ENCODE results near the gene TMEM200A.
"Not testable (repeated sequence)": the region's sequence is repeated elsewhere in the genome, so short reads cannot be mapped to it uniquely, and the experiment has no call there.

Gene TMEM200A

GRCh38 chr6:130365166-130366106 lies at the start of gene TMEM200A:
Gene TMEM200A (plus strand): TSS chr6:130366017. CDS start chr6:130440423, 74,406 bp downstream.
- peak; percentile 36 for DNase-seq (ENCODE audit: low read depth)

GRCh38 chr6:130320908-130321307 lies 44.9 kb upstream of the TMEM200A start:
- DNase-seq (ENCODE audit: low read depth): no peak

GRCh38 chr6:130322673-130323268 lies 43.0 kb upstream of the TMEM200A start:
- DNase-seq (ENCODE audit: low read depth): peak; percentile 75

GRCh38 chr6:130324657-130325056 lies 41.2 kb upstream of the TMEM200A start:
- DNase-seq (ENCODE audit: low read depth): peak; percentile 59

GRCh38 chr6:130326496-130326895 lies 39.3 kb upstream of the TMEM200A start:
- no peak for DNase-seq (ENCODE audit: low read depth)

- DNase-seq (ENCODE audit: low read depth): no peak
Observed at GRCh38 chr6:130337534-130337933, 28.3 kb upstream of the TMEM200A start.

GRCh38 chr6:130346324-130346723 lies 19.5 kb upstream of the TMEM200A start:
- DNase-seq (ENCODE audit: low read depth): not testable (repeated sequence)

GRCh38 chr6:130354322-130354721 lies 11.5 kb upstream of the TMEM200A start:
- no peak for DNase-seq (ENCODE audit: low read depth)

GRCh38 chr6:130355572-130355971 lies 10.2 kb upstream of the TMEM200A start:
- DNase-seq (ENCODE audit: low read depth): no peak

- DNase-seq (ENCODE audit: low read depth): no peak
Observed at GRCh38 chr6:130357436-130357835, 8.4 kb upstream of the TMEM200A start.

- DNase-seq (ENCODE audit: low read depth): no peak
Observed at GRCh38 chr6:130359736-130360135, 6.1 kb upstream of the TMEM200A start.

GRCh38 chr6:130362128-130362527 lies 3.7 kb upstream of the TMEM200A start:
- no peak for DNase-seq (ENCODE audit: low read depth)

GRCh38 chr6:130364224-130364780 lies 1.5 kb upstream of the TMEM200A start:
- no peak for DNase-seq (ENCODE audit: low read depth)

- peak; percentile 29 for DNase-seq (ENCODE audit: low read depth)
Observed at GRCh38 chr6:130366107-130367005, 539 bp downstream of the TMEM200A start.

GRCh38 chr6:130367767-130368166 lies 1.9 kb downstream of the TMEM200A start:
- no peak for DNase-seq (ENCODE audit: low read depth)

GRCh38 chr6:130368576-130368975 lies 2.8 kb downstream of the TMEM200A start:
- no peak for DNase-seq (ENCODE audit: low read depth)

GRCh38 chr6:130369831-130370230 lies 4.0 kb downstream of the TMEM200A start:
- DNase-seq (ENCODE audit: low read depth): no peak

GRCh38 chr6:130371921-130372420 lies 6.2 kb downstream of the TMEM200A start:
- DNase-seq (ENCODE audit: low read depth): no peak

GRCh38 chr6:130372786-130373185 lies 7.0 kb downstream of the TMEM200A start:
- no peak for DNase-seq (ENCODE audit: low read depth)

- no peak for DNase-seq (ENCODE audit: low read depth)
Observed at GRCh38 chr6:130373992-130374391, 8.2 kb downstream of the TMEM200A start.

GRCh38 chr6:130376936-130377335 lies 11.1 kb downstream of the TMEM200A start:
- DNase-seq (ENCODE audit: low read depth): no peak

GRCh38 chr6:130377371-130377770 lies 11.6 kb downstream of the TMEM200A start:
- no peak for DNase-seq (ENCODE audit: low read depth)

Measured in fibroblast of the conjunctiva (primary cell).